Measurements from ENCODE around the gene ZFYVE21.

ZFYVE21 gene

DNA sequence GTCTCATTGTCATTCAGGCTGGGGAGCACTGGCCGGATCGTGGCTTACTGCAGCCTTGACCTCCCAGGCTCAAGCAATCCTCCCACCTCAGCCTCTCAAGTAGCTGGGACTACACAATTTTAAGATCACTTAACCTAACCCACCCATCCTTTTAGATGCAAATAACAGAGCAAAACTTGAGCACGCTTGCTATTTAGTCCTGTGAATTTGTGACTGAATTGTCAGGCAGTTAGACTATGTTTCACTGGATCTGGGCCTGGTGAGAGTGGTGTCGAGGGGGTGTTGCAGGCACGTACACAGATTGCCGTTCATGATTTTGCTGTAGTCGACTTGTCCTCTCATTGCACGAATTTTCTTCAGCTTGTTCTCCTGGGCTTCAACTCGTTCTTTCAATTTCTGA, 38.2 kb downstream of the ZFYVE21 start:
- no peak overlapping the region for H3K4me3 ChIP-seq (ENCODE audit: low read length)
- no peak for DNase-seq (ENCODE audit: low read depth)
- TF ChIP-seq, protein P1, sequence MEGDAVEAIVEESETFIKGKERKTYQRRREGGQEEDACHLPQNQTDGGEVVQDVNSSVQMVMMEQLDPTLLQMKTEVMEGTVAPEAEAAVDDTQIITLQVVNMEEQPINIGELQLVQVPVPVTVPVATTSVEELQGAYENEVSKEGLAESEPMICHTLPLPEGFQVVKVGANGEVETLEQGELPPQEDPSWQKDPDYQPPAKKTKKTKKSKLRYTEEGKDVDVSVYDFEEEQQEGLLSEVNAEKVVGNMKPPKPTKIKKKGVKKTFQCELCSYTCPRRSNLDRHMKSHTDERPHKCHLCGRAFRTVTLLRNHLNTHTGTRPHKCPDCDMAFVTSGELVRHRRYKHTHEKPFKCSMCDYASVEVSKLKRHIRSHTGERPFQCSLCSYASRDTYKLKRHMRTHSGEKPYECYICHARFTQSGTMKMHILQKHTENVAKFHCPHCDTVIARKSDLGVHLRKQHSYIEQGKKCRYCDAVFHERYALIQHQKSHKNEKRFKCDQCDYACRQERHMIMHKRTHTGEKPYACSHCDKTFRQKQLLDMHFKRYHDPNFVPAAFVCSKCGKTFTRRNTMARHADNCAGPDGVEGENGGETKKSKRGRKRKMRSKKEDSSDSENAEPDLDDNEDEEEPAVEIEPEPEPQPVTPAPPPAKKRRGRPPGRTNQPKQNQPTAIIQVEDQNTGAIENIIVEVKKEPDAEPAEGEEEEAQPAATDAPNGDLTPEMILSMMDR (conservative IDR thresholded peaks at IDR 0.05; ENCODE audit: low read depth, low read length), result no peak

DNA sequence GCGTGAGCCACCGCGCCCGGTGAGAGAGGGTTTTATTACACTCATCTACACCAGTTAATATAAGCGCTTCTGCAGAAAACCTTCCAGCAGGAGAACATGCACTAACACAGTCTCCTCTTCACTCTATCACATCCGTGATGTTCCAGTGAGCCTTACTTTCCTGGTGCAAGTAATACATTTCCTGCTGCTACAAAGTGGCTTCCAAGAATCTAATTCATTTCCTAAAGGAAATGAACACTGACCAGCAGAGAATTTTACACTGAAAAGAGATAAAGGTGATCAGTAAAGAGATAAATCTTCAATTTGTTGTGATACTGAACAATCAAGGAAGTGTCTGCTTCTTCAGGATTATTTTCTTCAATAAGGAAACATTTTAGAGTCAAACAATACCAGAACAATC, 39.5 kb downstream of the ZFYVE21 start:
- no peak for DNase-seq (ENCODE audit: low read depth)

DNA sequence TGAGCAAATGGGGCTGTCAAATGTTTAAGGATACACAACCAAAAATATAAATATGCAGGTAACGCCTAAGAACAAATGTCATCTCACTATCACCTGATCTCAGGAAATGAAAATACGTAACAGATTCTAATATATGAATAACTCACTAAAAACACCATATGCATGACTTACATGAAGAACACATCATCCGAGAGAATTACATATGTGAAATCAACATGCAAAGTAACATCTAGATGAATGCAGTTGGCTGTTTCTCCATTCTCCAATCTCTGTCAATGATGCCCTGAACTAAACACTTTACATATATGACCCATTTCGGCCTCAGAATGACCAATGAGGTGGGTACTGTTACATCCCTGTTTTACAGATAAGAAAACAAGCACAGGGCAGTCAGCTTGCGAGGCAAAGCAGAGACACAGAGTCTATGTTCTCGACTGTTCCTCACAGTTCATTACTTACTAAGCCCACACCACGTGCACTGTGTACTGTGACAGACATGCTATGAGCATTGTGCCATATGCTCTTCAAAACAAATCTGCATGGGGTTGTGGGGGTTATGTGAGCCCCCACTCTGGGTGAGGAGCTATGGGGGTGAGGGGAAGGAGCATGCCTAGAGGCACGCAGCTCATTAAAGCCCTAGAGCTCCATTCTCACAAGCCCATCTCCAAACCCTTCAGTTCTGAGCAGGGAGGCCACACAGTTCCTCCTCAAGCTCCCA, 42.6 kb downstream of the ZFYVE21 start:
- no peak for DNase-seq (ENCODE audit: low read depth)
- TF ChIP-seq, protein P1 (conservative IDR thresholded peaks at IDR 0.05; ENCODE audit: low read depth, low read length), result no peak
- no peak overlapping the region for H3K4me3 ChIP-seq (ENCODE audit: low read length)

More for the DNA sequence above, 39.5 kb downstream of the ZFYVE21 start:
- no peak overlapping the region for H3K4me3 ChIP-seq (ENCODE audit: low read length)
- TF ChIP-seq, protein P1 (conservative IDR thresholded peaks at IDR 0.05; ENCODE audit: low read depth, low read length), result no peak

DNA sequence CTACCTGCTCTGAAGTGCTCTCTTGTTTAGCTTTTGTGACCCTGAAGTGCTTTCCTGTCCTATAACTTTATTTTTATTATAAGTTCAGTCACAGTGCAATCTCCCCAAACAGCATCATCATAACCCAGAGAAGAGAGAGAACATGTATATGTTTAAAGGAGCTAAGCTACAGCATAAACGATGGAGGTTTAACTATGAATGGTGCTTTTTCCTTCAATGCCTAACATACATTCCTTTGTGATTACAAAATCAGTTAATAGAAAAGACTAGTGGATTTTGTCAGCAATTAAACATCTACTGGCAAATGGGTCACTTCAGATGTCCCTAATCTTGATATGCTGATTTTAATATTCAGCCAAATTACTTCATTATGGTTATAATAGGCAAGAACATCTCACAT, 46.4 kb downstream of the ZFYVE21 start:
- H3K4me3 ChIP-seq (ENCODE audit: low read length), result no peak overlapping the region
- TF ChIP-seq, protein P1 (conservative IDR thresholded peaks at IDR 0.05; ENCODE audit: low read depth, low read length), result no peak
- DNase-seq (ENCODE audit: low read depth), result no peak

DNA sequence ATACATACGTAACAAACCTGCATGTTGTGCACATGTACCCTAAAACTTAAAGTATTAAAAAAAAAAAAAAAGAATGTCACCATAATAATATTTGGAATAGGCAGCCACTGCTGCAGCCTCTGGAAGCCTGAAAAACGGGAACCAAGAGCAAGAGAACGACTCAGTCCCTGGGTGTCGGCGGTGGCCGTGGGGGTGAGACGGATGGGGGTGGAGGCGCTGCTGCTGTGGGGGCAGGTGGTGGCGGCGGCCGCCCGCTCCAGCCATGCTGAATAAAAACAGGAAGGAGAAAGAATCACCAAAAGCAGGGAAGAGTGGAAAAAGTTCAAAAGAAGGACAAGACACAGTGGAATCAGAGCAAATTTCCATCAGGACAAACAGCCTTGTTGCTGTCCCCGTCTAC, 46.9 kb downstream of the ZFYVE21 start:
- TF ChIP-seq, protein P1 (conservative IDR thresholded peaks at IDR 0.05; ENCODE audit: low read depth, low read length), result no peak
- no peak for DNase-seq (ENCODE audit: low read depth)
- no peak overlapping the region for H3K4me3 ChIP-seq (ENCODE audit: low read length)

DNA sequence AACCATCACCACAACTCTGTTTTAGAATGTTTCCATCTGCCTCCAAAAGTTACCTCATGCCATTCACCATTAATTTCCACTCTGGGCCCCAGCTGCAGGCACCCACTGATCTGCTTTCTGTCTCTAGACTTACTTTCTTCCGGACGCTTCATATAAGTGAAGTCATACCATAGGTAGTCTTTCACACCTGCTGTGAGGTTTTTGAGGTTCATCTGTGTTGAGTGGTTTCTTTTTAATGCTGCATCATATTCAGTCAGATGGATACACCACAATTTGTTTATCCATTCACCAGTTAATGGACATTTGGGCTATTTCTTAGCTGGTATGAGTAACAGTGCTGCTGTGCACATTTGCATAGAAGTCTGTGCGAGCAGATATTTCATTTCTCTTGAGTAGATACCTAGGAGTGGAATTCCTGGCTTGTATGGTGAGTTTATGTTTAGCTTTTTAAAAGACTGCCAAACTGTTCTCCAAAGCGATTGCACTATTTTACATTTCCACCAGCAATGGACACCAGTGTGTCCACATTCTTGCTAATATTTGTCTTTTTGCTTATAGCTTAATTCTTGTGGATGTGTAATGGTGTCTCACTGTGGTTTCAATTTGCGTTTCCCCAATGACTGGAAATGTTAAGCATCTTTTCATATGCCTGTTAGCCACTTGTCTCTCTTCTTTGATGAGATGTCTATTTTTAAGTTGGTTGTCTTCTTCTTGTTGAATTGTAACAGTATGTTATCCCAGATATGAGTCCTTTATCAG, 48.3 kb downstream of the ZFYVE21 start:
- DNase-seq (ENCODE audit: low read depth), result no peak
- H3K4me3 ChIP-seq (ENCODE audit: low read length), result no peak overlapping the region

More for the DNA sequence above, 48.3 kb downstream of the ZFYVE21 start:
- TF ChIP-seq, protein P1 (conservative IDR thresholded peaks at IDR 0.05; ENCODE audit: low read depth, low read length), result no peak
